Kidney capillary endothelial cell (primary cell): ENCODE data around the gene PTCD3.

ENCODE experiments used
- DNase-seq: peaks from one replicate; pipeline ENCODE4 v3.0.0-alpha.2; 2018; ENCODE audit warnings: low spot score

The PTCD3 gene

GRCh38 chr2:86105969-86106945, at the start of gene PTCD3:
TSS of gene PTCD3 (plus strand) at chr2:86106235. CDS start at chr2:86106248, 13 bp downstream.
- peak; percentile 97 for DNase-seq

- DNase-seq, result no peak
These were observed 49.3 kb upstream of the PTCD3 start for GRCh38 chr2:86056590-86057331.

GRCh38 chr2:86062043-86062442, 44.0 kb upstream of the PTCD3 start:
- DNase-seq, result no peak

DNA sequence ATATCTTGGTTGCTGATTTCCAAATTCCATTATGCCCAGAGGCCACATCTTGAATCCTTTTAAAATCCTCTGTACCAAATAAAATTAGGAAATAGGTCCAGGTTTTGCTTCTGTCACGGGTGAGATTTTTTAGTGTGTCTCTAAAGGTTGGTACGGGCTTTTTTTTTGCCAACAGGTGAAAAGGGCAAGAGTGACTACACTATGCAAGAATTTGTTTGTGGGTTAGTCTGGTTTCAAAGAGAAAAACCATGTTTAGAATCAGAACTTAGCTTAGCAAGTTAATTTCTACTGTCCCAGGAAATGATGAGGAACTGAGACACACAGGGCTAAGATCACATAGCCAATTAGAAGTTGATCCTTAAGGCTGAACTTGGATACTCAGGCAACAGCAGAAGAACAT, 42.0 kb upstream of the PTCD3 start:
- DNase-seq, result no peak

DNA sequence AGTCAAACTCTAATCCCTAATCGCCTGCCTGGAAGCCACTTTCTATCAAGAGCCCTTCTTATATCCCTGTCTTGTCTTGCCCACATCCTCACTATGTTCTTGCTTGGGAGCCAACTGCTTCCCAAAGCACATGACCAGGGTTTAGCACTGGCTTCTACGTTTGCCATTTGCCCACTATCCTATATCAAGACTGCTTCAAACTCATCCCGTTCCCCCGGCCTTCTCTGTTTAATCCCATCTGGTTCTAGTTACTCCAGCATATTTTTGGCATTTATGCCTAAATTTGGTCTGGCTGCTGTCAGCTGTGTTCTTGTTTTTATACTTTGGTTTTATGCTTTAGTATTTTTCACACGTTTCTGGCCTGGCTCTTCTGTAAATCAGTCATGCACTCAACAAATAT, 40.5 kb upstream of the PTCD3 start:
- no peak for DNase-seq

- DNase-seq, result no peak
These were observed 39.9 kb upstream of the PTCD3 start for GRCh38 chr2:86066007-86066578.

- DNase-seq, result no peak
These were observed 39.1 kb upstream of the PTCD3 start for GRCh38 chr2:86066915-86067314.

- DNase-seq, result no peak
These were observed 37.9 kb upstream of the PTCD3 start for GRCh38 chr2:86068136-86068588.

GRCh38 chr2:86068648-86069047, 37.4 kb upstream of the PTCD3 start:
- no peak for DNase-seq

GRCh38 chr2:86069091-86069685, 36.8 kb upstream of the PTCD3 start:
- DNase-seq, result no peak

- DNase-seq, result no peak
These were observed 36.2 kb upstream of the PTCD3 start for GRCh38 chr2:86069783-86070339.

DNA sequence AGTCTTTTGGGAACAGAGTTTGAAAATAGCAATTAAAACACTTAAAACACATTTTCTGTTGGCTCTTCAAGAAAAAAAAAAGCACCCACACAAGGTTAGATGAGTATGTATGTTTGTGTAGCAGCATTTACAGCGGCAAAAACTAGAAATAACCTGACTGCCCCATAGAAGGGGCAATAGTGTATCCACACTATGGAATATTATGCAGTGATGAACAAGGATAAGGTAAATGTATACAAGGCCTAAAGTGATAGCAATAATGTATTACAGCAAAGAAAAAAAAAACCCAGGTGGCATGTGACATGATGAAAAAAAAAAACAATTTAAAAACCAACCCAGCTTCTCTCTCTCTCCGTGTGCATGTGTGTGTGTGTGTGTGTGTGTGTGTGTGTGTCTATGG, 35.2 kb upstream of the PTCD3 start:
- no peak for DNase-seq

DNA sequence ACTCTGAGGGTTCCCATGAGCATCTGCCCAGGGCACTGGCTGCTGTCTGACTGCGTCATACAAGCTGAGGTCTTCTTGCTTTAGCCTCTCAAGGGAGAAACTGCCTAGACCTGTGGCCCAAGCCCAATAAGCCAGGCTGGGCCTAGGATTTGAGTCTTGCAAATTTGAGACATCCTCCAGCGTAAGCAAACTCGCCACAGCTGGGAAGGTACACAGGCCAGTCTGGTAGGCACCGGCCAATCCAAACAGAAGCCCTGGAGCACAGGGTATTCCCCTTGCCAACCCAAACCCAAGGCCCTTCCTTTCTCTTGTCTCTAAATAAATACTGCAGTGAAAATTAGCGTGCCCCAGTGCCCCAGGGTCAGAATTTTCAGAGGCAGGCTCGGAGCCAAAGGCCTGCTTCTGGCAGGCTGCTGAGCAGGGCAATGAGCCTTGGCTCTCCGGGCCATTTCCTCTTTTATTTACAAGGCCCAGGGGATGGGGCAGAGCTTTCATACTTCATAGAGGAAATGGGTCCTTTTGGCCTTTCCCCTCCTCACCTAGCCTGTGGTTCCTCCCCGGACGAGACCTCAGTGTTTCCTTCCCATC, 33.7 kb upstream of the PTCD3 start:
- DNase-seq, result no peak

- DNase-seq, result no peak
These were observed 32.8 kb upstream of the PTCD3 start for GRCh38 chr2:86073225-86073624.

DNA sequence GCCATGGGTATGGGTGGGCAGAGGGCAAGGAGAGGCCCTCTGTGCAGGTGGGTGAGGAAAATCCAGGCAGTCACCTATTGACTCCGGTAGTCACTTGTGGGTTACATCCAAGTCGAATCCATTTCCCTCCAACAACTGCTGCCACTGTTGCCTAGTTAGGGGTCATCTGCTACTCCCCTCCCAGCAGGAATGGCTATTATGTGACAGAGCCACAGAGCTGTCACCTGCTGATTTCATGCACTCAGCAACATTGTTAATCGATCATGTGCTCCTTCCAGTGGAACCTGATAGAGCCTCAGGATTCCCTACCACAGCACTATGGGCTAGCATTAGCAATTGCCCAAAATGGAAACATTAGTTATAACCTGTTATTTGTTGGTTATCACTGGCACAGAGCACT, 31.8 kb upstream of the PTCD3 start:
- DNase-seq, result no peak

DNA sequence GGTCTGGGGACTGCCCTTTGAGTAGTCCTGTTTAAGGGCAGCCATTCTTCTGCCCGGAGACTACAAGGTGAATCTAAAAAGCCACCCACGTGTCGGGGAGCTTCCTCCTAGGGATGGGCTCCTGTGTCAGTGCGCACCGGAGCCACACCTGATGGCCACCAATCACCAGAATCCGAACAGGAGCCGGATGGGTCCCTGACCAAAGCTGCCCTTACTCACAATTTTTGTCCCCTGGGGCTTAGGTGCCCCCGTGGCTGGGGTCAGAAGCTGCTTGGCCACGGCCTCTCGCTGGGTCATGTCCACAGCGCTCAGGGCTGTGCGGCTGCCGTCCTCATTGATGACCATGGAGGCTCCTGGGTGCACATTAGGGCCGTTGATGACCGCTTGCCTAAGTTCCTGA, 31.2 kb upstream of the PTCD3 start:
- DNase-seq, result no peak

- no peak for DNase-seq
These were observed 30.1 kb upstream of the PTCD3 start for GRCh38 chr2:86075886-86076285.

DNA sequence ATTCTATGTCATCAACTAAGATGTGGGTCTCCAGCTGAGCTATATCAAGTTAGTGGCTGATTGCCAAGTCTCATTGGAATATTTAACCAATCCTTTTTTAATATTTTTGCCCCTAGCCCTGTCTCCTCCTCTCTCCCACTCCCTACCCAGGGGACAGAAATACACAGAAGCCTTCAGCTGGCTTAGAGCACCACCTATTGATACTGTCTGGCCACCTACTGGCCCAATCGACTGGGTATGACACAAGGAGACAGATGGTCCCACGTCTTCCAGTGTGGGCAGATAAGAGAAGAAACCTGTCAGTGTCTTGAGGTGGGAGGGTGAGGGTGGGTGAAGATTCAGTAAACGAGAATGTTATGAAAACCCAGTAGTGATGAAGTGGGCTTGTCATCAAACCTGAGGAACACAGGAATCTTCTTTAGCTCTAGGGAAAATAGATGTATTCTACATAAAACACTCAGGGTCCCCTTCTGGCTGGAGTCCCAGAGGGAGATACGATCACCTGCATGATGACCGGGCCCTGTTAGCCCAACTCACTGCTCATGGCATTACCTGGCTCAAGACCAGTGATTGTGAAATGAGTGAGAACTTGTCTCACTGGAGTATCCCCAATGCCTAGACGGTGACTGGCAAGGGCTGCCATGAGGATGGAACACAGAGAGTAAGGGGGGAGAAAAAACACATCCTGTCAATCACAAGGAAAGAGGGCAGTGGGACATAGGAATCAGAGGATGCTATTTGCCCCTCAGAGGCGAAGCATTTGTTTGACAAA, 27.1 kb upstream of the PTCD3 start:
- no peak for DNase-seq

- DNase-seq, result peak; percentile 51
These were observed 25.8 kb upstream of the PTCD3 start for GRCh38 chr2:86079981-86080911.

DNA sequence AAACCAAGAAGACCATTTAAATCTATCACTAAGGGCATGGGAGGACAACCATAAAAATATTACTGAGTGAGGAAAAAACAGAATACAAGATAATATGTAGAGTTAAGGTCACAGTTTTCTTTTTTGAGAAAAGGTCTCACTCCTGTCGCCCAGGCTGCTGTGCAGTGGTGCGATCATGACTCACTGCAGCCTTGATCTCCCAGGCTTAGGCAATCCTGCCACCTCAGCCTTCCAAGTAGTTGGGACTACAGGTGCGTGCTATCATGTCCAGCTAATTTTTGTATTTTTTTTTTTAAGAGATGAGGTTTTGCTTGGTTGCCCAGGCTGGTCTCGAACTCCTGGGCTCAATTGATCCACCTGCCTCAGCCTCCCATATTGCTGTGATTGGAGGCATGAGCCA, 24.3 kb upstream of the PTCD3 start:
- DNase-seq, result no peak
